BJ (cell line): Measurements from ENCODE around the gene GMPPB. TPM values are rescaled to one million over a fixed set of nuclear protein-coding genes. Genes with fewer than 3 reads are reported as not detected.

Experiments used
- CTCF ChIA-PET: fragments of 350-600 bp; formaldehyde crosslinking; extraction: SDS; loops from one replicate; lab custom pipeline; 2021; ENCODE audit warnings: antibody characterized with exemption, inconsistent platforms; lab: Yijun Ruan, JAX
- POLR2A ChIA-PET: fragments of 300-600 bp; sonication (Branson Sonifier 250); formaldehyde crosslinking; extraction: SDS; loops from one replicate; lab custom pipeline; 2021; ENCODE audit warnings: antibody characterized with exemption; lab: Charles Lee
- DNase-seq: peaks from one replicate; pipeline ENCODE4 v3.0.0-alpha.2; 2011; ENCODE audit warnings: low read depth
- H3K27me3 ChIP-seq: 2 replicates; pipeline ENCODE4 v1.6.0; 2011; ENCODE audit warnings: low read length; ENCODE audit not compliant: control insufficient read depth, insufficient read depth
- H3K36me3 ChIP-seq: 2 replicates; pipeline ENCODE4 v1.5.1; 2011; ENCODE audit warnings: low read length; ENCODE audit not compliant: control insufficient read depth, insufficient read depth
- H3K4me3 ChIP-seq: 2 replicates; pipeline ENCODE4 v1.5.1; 2011; ENCODE audit warnings: low read depth, mild to moderate bottlenecking, control low read depth, low read length
- polyA plus RNA-seq: library from polyadenylated mRNA; depleted of rRNA; stranded (reverse); fragments of >200 nt; gene quantifications from 2 replicates; pipeline ENCODE4 v1.2.3, GENCODE V29; 2011
- TF ChIP-seq, protein P1 (sequence below): IDR thresholded peaks from 2 replicates; pipeline ENCODE4 v1.5.1; 2011; ENCODE audit warnings: low read depth, mild to moderate bottlenecking, control low read depth, inconsistent platforms, low read length, moderate library complexity; ENCODE audit not compliant: insufficient read depth

GMPPB gene
- polyA plus RNA-seq, 1 experiment: 30.0 TPM

DNA sequence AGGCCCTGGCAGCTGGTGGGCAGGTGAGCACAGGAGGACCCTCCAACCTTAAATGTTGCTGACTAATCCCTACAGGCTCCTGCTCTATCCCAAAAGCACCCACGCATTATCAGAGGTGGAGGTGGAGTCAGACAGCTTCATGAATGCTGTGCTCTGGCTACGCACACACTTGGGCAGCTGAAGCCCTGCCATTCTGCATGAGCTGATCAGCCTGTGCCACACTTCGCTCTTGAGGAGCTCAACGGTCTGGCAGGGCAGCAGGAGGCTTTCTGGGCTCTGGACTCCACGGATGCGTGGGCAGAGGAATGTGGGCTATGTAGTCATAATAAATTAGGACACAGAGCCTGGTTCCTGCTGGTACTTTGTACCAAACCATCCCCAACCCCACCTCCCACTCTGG lies 40.6 kb downstream of the GMPPB start:
- peaks cover 35% of the 10 kb centered on the region for H3K36me3 ChIP-seq
- ChIA-PET CTCF (interaction anchor here (0.8 to 2.4 kb wide), 2 partner anchors 144 to 156 kb away, joined by 3 to 10 read pairs; no protein-coding TSS in a partner anchor), POLR2A (no interaction called here)
- H3K27me3 ChIP-seq: no peaks in the 10 kb centered on the region
- no peak overlapping the region for H3K4me3 ChIP-seq
- no peak for DNase-seq
- TF ChIP-seq, protein P1, sequence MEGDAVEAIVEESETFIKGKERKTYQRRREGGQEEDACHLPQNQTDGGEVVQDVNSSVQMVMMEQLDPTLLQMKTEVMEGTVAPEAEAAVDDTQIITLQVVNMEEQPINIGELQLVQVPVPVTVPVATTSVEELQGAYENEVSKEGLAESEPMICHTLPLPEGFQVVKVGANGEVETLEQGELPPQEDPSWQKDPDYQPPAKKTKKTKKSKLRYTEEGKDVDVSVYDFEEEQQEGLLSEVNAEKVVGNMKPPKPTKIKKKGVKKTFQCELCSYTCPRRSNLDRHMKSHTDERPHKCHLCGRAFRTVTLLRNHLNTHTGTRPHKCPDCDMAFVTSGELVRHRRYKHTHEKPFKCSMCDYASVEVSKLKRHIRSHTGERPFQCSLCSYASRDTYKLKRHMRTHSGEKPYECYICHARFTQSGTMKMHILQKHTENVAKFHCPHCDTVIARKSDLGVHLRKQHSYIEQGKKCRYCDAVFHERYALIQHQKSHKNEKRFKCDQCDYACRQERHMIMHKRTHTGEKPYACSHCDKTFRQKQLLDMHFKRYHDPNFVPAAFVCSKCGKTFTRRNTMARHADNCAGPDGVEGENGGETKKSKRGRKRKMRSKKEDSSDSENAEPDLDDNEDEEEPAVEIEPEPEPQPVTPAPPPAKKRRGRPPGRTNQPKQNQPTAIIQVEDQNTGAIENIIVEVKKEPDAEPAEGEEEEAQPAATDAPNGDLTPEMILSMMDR: no peak

DNA sequence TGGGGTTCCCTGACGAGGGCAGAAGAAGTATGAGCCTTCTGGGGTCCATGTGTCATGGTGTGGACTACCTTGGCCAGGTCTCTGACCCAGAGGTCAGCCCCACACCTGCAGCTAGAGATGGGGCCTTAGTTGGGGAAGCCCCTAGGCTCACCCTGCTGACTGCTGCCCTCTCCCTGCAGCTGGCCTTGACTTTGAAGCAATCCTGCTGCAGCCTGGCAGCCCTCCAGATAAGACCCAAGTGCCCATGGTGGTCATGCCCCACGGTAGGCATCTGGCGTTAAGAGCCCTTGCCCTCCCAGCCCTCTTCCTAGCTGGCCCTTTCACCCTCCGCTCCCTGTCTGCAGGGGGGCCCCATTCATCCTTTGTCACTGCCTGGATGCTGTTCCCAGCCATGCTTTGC lies 42.2 kb downstream of the GMPPB start:
- CTCF ChIA-PET: interaction anchor here (0.6 to 2.4 kb wide), 2 partner anchors 116 to 142 kb away, joined by 3 to 10 read pairs; no protein-coding TSS in a partner anchor
- no peak for DNase-seq
- POLR2A ChIA-PET: no interaction called here
- peaks cover 46% of the 10 kb centered on the region for H3K36me3 ChIP-seq
- H3K4me3 ChIP-seq: no peak overlapping the region
- TF ChIP-seq, protein P1: no peak
- no peaks in the 10 kb centered on the region for H3K27me3 ChIP-seq

DNA sequence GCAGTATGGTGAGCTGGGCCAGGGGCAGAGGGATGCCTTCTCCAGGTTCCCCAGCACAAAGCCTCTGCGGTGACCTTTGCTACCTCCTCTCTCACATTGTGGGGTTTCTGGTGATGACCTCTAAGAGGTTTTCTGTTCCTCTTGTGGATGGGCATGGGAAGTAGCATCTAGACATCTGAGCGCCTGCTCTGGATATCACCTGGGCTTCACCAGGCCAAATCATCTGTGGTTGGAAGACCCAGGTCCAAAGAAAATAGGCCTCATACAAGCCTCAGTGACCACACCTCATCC lies 42.6 kb downstream of the GMPPB start:
- ChIA-PET POLR2A (no interaction called here), CTCF (interaction anchor here (1.5 to 2.4 kb wide), 2 partner anchors 10 to 142 kb away, joined by 4 to 10 read pairs; no protein-coding TSS in a partner anchor)
- no peak for DNase-seq
- TF ChIP-seq, protein P1: no peak
- Histone ChIP-seq H3K36me3 (peaks cover 49% of the 10 kb centered on the region), H3K27me3 (no peaks in the 10 kb centered on the region), H3K4me3 (no peak overlapping the region)

DNA sequence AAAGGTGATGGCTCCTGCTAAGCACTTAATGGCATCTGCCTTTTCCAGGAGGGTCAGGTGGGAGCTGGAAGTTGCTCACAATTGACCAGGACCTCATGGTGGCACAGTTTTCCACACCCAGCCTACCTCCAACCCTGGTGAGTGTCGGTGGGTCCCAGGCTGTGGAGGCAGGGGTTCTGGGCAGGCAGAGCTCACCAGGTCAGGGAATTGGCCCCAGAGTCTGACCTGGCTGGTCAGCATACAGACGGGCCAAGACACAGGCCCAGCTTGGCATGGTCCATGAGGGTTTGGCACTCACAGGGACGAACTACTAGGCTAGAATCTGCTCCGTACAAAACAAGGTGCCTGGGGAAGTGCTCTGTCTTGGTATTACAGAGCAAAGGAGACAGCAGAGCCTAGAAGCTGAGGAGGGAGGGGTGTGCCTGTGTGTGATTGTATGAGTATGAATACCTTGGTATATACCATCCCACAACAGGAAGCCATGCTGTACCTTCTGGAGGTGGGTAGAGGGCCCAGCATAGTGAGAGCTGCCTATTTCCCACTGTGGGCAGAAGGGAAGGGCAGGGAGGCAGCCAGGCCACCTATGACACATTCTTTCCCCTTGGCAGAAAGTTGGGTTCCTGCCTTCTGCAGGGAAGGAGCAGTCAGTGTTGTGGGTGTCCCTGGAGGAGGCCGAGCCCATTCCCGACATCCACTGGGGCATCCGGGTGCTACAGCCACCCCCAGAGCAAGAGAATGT lies 43.1 kb downstream of the GMPPB start:
- Histone ChIP-seq H3K27me3 (no peaks in the 10 kb centered on the region), H3K4me3 (no peak overlapping the region), H3K36me3 (peaks cover 50% of the 10 kb centered on the region)
- ChIA-PET POLR2A (no interaction called here), CTCF (interaction anchor here (1.5 kb wide), 1 partner anchor 9 kb away, joined by 4 read pairs; no protein-coding TSS in a partner anchor)
- TF ChIP-seq, protein P1: no peak
- DNase-seq: no peak

DNA sequence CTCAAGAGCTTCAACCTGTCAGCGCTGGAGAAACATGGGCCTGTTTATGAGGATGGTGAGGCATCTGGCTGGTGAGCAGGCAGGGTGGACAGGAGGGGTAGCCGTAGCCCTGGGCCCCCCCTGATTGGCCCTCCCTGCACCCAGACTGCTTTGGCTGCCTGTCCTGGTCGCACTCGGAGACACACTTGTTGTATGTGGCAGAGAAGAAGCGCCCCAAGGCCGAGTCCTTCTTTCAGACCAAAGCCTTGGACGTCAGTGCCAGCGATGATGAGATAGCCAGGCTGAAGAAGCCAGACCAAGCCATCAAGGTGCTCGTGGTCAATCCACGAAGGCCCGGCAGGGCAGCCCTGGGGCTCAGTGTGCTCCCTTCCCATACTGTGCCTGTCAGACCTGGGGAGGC lies 47.8 kb downstream of the GMPPB start:
- TF ChIP-seq, protein P1: no peak
- CTCF ChIA-PET: interaction anchor here (3.9 kb wide), 1 partner anchor 137 kb away, joined by 25 read pairs; no protein-coding TSS in a partner anchor
- no peaks in the 10 kb centered on the region for H3K27me3 ChIP-seq
- DNase-seq: no peak
- POLR2A ChIA-PET: no interaction called here
- H3K4me3 ChIP-seq: no peak overlapping the region
- H3K36me3 ChIP-seq: peaks cover 35% of the 10 kb centered on the region
